Inflammatory macrophage (primary cell): Measurements from ENCODE around the gene SYDE1.
"Not testable (repeated sequence)": the region's sequence is repeated elsewhere in the genome, so short reads cannot be mapped to it uniquely, and the experiment has no call there.

Experiments used
- DNase-seq, 2 donors: peaks; one replicate each; pipeline ENCODE4 v3.0.0-alpha.2; 2020 to 2022
- total RNA-seq, 18 experiments: gene quantifications; one replicate each; lab custom pipeline; 2026; ENCODE audit warnings: mixed read lengths in 6 of 18, inconsistent platforms in 2 of 18; lab: John Stamatoyannopoulos, UW

SYDE1 gene
- total RNA-seq = 0 to 0.32 (median 0.03) reads per million in 18 experiments

- no peak for DNase-seq
Observed at GRCh38 chr19:15107061-15108010, at the start of gene SYDE1. TSS of gene SYDE1 (plus strand) at chr19:15107401. CDS start at chr19:15107434, 33 bp downstream.

- no peak for DNase-seq
Observed at GRCh38 chr19:15062036-15062435, 45.2 kb upstream of the SYDE1 start.

- DNase-seq = not testable (repeated sequence)
Observed at GRCh38 chr19:15070386-15070785, 36.8 kb upstream of the SYDE1 start.

GRCh38 chr19:15072930-15073647, 34.1 kb upstream of the SYDE1 start:
- DNase-seq = no peak

- no peak for DNase-seq
Observed at GRCh38 chr19:15074371-15074770, 32.8 kb upstream of the SYDE1 start.

- DNase-seq = no peak
Observed at GRCh38 chr19:15075806-15076205, 31.4 kb upstream of the SYDE1 start.

- DNase-seq = not testable (repeated sequence)
Observed at GRCh38 chr19:15080002-15080401, 27.2 kb upstream of the SYDE1 start.

- DNase-seq = no peak
Observed at GRCh38 chr19:15081911-15082310, 25.3 kb upstream of the SYDE1 start, which contains the start of gene OR1I1. TSS of gene OR1I1 (plus strand) at chr19:15082211. CDS start at chr19:15087066, 4,855 bp downstream.

- no peak for DNase-seq
Observed at GRCh38 chr19:15087182-15087581, 20.0 kb upstream of the SYDE1 start.

- peak; percentile 64 to 84 for DNase-seq
Observed at GRCh38 chr19:15091918-15092753, 15.1 kb upstream of the SYDE1 start.

- DNase-seq = no peak
Observed at GRCh38 chr19:15093001-15093400, 14.2 kb upstream of the SYDE1 start.

GRCh38 chr19:15096223-15096622, 11.0 kb upstream of the SYDE1 start:
- DNase-seq = no peak

GRCh38 chr19:15097980-15098379, 9.2 kb upstream of the SYDE1 start:
- DNase-seq = not testable (repeated sequence)

GRCh38 chr19:15098460-15098859, 8.7 kb upstream of the SYDE1 start:
- no peak for DNase-seq

GRCh38 chr19:15099017-15099582, 8.1 kb upstream of the SYDE1 start:
- no peak for DNase-seq

- DNase-seq = peak; percentile 57 to 65
Observed at GRCh38 chr19:15101479-15102082, 5.6 kb upstream of the SYDE1 start.

- DNase-seq = no peak
Observed at GRCh38 chr19:15104003-15104402, 3.2 kb upstream of the SYDE1 start.

- DNase-seq = no peak
Observed at GRCh38 chr19:15104411-15104810, 2.8 kb upstream of the SYDE1 start.

- DNase-seq = no peak
Observed at GRCh38 chr19:15105044-15105443, 2.2 kb upstream of the SYDE1 start.

- no peak for DNase-seq
Observed at GRCh38 chr19:15108145-15108844, 1.1 kb downstream of the SYDE1 start.
